ENCODE results near the gene MS4A14.

MS4A14 gene, protein sequence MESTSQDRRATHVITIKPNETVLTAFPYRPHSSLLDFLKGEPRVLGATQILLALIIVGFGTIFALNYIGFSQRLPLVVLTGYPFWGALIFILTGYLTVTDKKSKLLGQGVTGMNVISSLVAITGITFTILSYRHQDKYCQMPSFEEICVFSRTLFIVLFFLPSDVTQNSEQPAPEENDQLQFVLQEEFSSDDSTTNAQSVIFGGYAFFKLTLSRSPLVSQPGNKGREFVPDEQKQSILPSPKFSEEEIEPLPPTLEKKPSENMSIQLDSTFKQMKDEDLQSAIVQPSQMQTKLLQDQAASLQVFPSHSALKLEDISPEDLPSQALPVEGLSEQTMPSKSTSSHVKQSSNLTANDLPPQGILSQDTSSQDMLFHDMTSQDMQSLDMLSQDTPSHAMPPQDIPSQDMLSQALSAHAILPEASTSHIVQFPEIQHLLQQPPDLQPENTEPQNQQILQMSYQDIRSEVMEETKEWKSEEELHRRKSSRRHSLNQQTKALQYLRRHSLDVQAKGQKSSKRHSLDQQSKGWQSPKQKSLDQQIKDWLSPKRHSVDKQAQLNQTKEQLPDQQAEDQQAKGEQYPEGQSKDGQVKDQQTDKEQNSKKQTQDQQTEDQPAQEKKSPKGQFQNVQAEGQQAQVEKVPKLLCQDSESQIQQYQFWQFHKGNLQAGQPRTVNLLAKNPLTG

DNA sequence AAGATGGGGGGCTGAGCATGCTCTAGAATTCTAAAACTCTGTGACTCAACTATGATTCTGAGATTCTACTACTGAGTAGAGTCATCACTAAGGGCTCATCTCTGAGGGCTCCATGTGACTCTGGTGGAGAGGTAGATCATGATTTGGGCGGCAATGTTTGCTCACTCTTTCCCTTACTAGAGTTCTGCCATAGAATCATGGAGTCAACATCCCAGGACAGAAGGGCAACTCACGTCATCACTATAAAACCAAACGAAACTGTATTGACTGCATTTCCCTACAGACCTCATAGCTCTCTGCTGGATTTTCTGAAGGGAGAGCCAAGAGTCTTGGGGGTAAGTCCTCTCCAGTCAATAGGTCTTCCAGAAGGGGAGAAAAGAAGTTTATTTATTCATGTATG, at the start of gene MS4A14:
Gene MS4A14, plus strand, starts transcription at position 78 of the 400 bp plus-strand sequence. Its CDS starts 120 bp downstream, at position 198.
- H3K36me3 ChIP-seq (ENCODE audit: insufficient read depth, insufficient read length, low read length): no peaks in the 10 kb centered on the region
- no peak within 1 kb of the TSS for H3K4me3 ChIP-seq (ENCODE audit: insufficient read length, low read depth)
- no peaks in the 10 kb centered on the region for H3K4me1 ChIP-seq (ENCODE audit: insufficient read depth, insufficient read length)
- TF ChIP-seq SUZ12 (IDR thresholded peaks at IDR 0.05; ENCODE audit: extremely low read depth, insufficient read depth, insufficient read length): no peak
- DNase-seq (ENCODE audit: low read depth, low spot score): no peak
- no peaks in the 10 kb centered on the region for H3K27me3 ChIP-seq (ENCODE audit: insufficient read depth, insufficient read length)
- no peaks in the 10 kb centered on the region for H3K9me3 ChIP-seq (ENCODE audit: insufficient read depth, low read length)
- H3K9ac ChIP-seq (ENCODE audit: insufficient read length, low read depth): no peak within 1 kb of the TSS

DNA sequence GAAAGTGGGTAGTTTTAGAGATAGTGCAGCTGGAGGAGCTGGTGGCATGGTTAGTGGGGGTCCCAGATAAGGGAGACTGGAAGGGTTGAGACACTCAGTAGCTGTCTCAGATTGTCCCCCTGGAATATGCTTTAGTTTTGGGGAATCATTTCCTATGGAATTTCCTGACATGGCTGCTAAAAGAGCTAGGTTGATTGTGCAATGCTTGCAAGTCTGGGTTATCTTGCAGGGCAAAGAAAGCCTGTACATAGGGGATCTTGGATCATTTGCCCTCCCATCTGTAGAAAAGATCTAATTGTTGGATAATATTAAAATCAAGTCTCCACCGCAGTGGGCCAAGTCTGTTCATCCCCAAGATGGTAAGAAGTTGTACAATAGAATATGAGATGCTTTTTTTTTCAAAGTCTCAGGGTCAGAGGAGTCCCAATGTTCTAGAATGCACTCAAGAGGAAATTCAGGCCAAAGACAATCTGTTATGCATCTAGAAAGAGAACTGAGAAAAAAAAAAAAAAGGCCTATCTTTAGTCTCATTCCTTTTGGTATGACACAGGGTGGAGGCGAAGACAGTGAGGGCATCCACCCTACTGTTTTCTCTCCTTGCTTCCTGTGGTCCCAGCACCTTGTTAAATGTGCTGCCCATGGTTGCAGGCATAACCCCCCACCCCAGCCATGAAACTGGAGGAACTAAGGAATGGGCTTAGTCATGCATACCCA, 49.0 kb upstream of the MS4A14 start:
- TF ChIP-seq ZNF274 (IDR thresholded peaks at IDR 0.05; ENCODE audit: low read depth, low read length): no peak
- no peak for TF ChIP-seq YY1 (IDR thresholded peaks at IDR 0.05; ENCODE audit: insufficient read depth, insufficient read length)
- no peak for TF ChIP-seq SUZ12 (IDR thresholded peaks at IDR 0.05; ENCODE audit: extremely low read depth, insufficient read depth, insufficient read length)
- DNase-seq (ENCODE audit: low read depth, low spot score): no peak
- Histone ChIP-seq H3K27me3 (ENCODE audit: insufficient read depth, insufficient read length) (no peaks in the 10 kb centered on the region), H3K36me3 (ENCODE audit: insufficient read depth, insufficient read length, low read length) (no peaks in the 10 kb centered on the region), H3K9me3 (ENCODE audit: insufficient read depth, low read length) (no peaks in the 10 kb centered on the region; the same call in 1 of the 2 replicates), H3K4me3 (ENCODE audit: insufficient read length, low read depth) (no peak overlapping the region), H3K9ac (ENCODE audit: insufficient read length, low read depth) (no peak overlapping the region), H3K4me1 (ENCODE audit: insufficient read depth, insufficient read length) (no peaks in the 10 kb centered on the region)

DNA sequence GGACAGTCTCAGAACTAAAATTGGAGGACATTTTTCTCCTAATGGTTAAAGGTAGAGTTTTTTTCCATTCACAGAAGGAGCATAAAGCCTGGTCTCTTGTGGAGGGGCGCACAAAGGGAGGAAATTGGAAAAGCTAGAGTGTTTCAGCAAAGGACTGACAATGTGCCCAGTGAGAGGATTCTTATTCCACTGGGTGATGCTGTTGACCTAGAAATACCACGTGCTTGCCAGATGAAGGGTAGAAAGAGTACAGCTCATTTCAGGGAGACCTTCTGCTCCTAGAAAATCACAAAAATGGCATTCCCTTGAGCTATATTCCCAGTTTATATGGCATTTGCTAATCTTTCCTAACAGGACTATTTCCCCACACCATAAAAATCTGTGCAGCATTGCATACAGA, 48.1 kb upstream of the MS4A14 start:
- no peak overlapping the region for H3K4me3 ChIP-seq (ENCODE audit: insufficient read length, low read depth)
- no peaks in the 10 kb centered on the region; the same call in 1 of the 2 replicates for H3K9me3 ChIP-seq (ENCODE audit: insufficient read depth, low read length)
- no peak for TF ChIP-seq SUZ12 (IDR thresholded peaks at IDR 0.05; ENCODE audit: extremely low read depth, insufficient read depth, insufficient read length)
- TF ChIP-seq YY1 (IDR thresholded peaks at IDR 0.05; ENCODE audit: insufficient read depth, insufficient read length): no peak
- TF ChIP-seq ZNF274 (IDR thresholded peaks at IDR 0.05; ENCODE audit: low read depth, low read length): no peak
- H3K4me1 ChIP-seq (ENCODE audit: insufficient read depth, insufficient read length): no peaks in the 10 kb centered on the region
- no peaks in the 10 kb centered on the region for H3K27me3 ChIP-seq (ENCODE audit: insufficient read depth, insufficient read length)
- DNase-seq (ENCODE audit: low read depth, low spot score): no peak
- H3K9ac ChIP-seq (ENCODE audit: insufficient read length, low read depth): no peak overlapping the region
- H3K36me3 ChIP-seq (ENCODE audit: insufficient read depth, insufficient read length, low read length): no peaks in the 10 kb centered on the region

DNA sequence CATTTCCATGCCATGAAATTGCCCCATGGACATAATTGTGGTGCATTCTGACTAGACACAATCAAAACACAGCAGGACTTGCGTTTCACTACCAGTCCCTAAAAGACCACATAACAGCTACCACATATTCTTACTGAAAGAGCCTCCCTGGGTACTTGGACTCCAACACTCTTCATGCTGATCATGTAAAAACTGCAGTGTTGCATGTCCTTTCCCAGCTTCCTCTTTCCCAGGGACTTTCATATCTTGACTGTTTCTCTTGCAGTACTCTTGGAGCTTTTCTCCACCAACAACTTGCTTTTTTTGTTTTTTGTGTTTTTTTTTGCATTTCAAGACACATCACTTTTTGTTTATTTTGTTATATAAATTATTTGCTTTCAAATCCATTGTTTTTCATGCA, 46.3 kb upstream of the MS4A14 start:
- Histone ChIP-seq H3K4me3 (ENCODE audit: insufficient read length, low read depth) (no peak overlapping the region), H3K27me3 (ENCODE audit: insufficient read depth, insufficient read length) (no peaks in the 10 kb centered on the region), H3K9ac (ENCODE audit: insufficient read length, low read depth) (no peak overlapping the region), H3K9me3 (ENCODE audit: insufficient read depth, low read length) (peaks cover under 1% of the 10 kb centered on the region; the same call in 1 of the 2 replicates), H3K36me3 (ENCODE audit: insufficient read depth, insufficient read length, low read length) (no peaks in the 10 kb centered on the region), H3K4me1 (ENCODE audit: insufficient read depth, insufficient read length) (no peaks in the 10 kb centered on the region)
- DNase-seq (ENCODE audit: low read depth, low spot score): no peak
- no peak for TF ChIP-seq ZNF274 (IDR thresholded peaks at IDR 0.05; ENCODE audit: low read depth, low read length)
- TF ChIP-seq SUZ12 (IDR thresholded peaks at IDR 0.05; ENCODE audit: extremely low read depth, insufficient read depth, insufficient read length): no peak
- TF ChIP-seq YY1 (IDR thresholded peaks at IDR 0.05; ENCODE audit: insufficient read depth, insufficient read length): no peak

DNA sequence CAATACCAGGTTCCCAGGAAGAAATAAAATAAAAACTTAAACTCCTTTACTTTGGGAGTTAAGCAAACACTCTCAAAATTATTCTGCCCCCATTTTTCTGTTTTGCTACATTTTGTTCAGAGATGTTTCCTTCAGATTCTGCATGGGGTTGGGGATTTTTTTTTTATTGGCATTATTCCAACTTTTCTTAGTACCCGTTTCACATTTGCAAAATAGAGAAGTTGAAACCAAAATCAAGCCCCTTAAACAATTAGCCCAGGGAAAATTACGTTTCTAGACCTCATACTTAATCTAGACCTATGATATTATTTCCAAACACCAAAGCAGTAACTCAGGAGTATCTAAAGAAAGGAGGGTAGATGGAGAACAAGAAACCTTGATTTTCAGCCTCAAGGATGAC, 38.5 kb upstream of the MS4A14 start:
- Histone ChIP-seq H3K4me1 (ENCODE audit: insufficient read depth, insufficient read length) (no peaks in the 10 kb centered on the region), H3K9me3 (ENCODE audit: insufficient read depth, low read length) (peaks cover 25% of the 10 kb centered on the region), H3K36me3 (ENCODE audit: insufficient read depth, insufficient read length, low read length) (no peaks in the 10 kb centered on the region), H3K27me3 (ENCODE audit: insufficient read depth, insufficient read length) (no peaks in the 10 kb centered on the region), H3K4me3 (ENCODE audit: insufficient read length, low read depth) (no peak overlapping the region), H3K9ac (ENCODE audit: insufficient read length, low read depth) (no peak overlapping the region)
- no peak for TF ChIP-seq ZNF274 (IDR thresholded peaks at IDR 0.05; ENCODE audit: low read depth, low read length)
- no peak for TF ChIP-seq YY1 (IDR thresholded peaks at IDR 0.05; ENCODE audit: insufficient read depth, insufficient read length)
- no peak for TF ChIP-seq SUZ12 (IDR thresholded peaks at IDR 0.05; ENCODE audit: extremely low read depth, insufficient read depth, insufficient read length)
- no peak for DNase-seq (ENCODE audit: low read depth, low spot score)

DNA sequence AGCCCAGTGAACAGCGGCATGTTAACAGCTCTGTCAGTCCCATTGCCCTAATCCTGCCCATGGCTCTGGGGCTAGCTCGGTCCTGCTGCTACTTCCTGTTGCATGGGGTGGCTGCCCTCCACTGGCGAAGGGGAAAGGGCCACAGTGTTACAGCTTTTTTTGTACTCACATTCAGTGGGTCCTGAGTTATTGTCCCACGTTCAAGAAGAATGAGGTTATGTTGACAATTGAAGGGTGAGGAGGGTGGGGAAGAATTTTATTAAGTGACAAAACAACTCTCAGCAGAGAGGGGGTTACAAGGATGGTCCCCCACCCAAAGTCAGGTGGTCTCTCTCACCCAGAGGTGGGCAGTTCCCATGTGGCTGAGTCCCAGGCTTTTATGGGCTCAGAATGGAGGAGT, 35.6 kb upstream of the MS4A14 start:
- no peak overlapping the region for H3K9ac ChIP-seq (ENCODE audit: insufficient read length, low read depth)
- H3K27me3 ChIP-seq (ENCODE audit: insufficient read depth, insufficient read length): no peaks in the 10 kb centered on the region
- H3K36me3 ChIP-seq (ENCODE audit: insufficient read depth, insufficient read length, low read length): no peaks in the 10 kb centered on the region
- TF ChIP-seq YY1 (IDR thresholded peaks at IDR 0.05; ENCODE audit: insufficient read depth, insufficient read length): no peak
- TF ChIP-seq ZNF274 (IDR thresholded peaks at IDR 0.05; ENCODE audit: low read depth, low read length): no peak
- TF ChIP-seq SUZ12 (IDR thresholded peaks at IDR 0.05; ENCODE audit: extremely low read depth, insufficient read depth, insufficient read length): no peak
- DNase-seq (ENCODE audit: low read depth, low spot score): no peak
- H3K4me1 ChIP-seq (ENCODE audit: insufficient read depth, insufficient read length): no peaks in the 10 kb centered on the region
- no peak overlapping the region for H3K4me3 ChIP-seq (ENCODE audit: insufficient read length, low read depth)
- peaks cover 21% of the 10 kb centered on the region for H3K9me3 ChIP-seq (ENCODE audit: insufficient read depth, low read length)

DNA sequence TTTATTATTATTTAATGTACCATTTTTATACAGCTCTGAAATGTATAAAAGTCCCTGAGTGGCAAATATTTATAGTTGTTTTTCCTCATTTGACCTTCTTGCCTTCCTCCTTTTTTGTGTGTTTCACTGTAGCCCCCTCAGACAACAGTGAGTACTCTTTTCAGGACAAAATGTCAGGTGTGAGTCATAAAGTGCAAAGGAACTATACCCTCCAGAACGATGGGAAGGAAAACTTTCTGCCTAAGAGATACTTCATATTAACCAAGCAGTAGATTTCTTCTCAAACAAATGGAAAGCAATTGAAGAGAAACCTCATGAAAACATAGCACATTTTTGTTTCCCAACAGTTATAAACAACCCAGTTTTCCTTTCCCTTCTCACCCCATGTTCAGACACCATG, 34.0 kb upstream of the MS4A14 start:
- Histone ChIP-seq H3K27me3 (ENCODE audit: insufficient read depth, insufficient read length) (no peaks in the 10 kb centered on the region), H3K4me3 (ENCODE audit: insufficient read length, low read depth) (no peak overlapping the region), H3K4me1 (ENCODE audit: insufficient read depth, insufficient read length) (no peaks in the 10 kb centered on the region), H3K36me3 (ENCODE audit: insufficient read depth, insufficient read length, low read length) (no peaks in the 10 kb centered on the region), H3K9me3 (ENCODE audit: insufficient read depth, low read length) (peaks cover 21% of the 10 kb centered on the region), H3K9ac (ENCODE audit: insufficient read length, low read depth) (no peak overlapping the region)
- DNase-seq (ENCODE audit: low read depth, low spot score): no peak
- TF ChIP-seq YY1 (IDR thresholded peaks at IDR 0.05; ENCODE audit: insufficient read depth, insufficient read length): no peak
- no peak for TF ChIP-seq ZNF274 (IDR thresholded peaks at IDR 0.05; ENCODE audit: low read depth, low read length)
- TF ChIP-seq SUZ12 (IDR thresholded peaks at IDR 0.05; ENCODE audit: extremely low read depth, insufficient read depth, insufficient read length): no peak
